Hematopoietic multipotent progenitor cell treated with erythropoietin and hydrocortisone succinate and interleukin-3 and kit ligand, for 4 days (in vitro differentiated cells): ENCODE data around the gene SEC61A2.
A peak's percentile ranks its signal among the peaks of the same experiment; 100 is the strongest.

Experiments used
- DNase-seq: peaks from one replicate; pipeline ENCODE4 v3.0.0-alpha.2; 2015

The SEC61A2 gene

GRCh38 chr10:12200850-12201249 lies 71.4 kb downstream of the SEC61A2 start:
- no peak for DNase-seq

GRCh38 chr10:12201543-12201942 lies 72.1 kb downstream of the SEC61A2 start:
- no peak for DNase-seq

GRCh38 chr10:12202226-12202625 lies 72.7 kb downstream of the SEC61A2 start:
- DNase-seq = no peak

- DNase-seq = no peak
Observed at GRCh38 chr10:12205082-12205481, 75.6 kb downstream of the SEC61A2 start.

GRCh38 chr10:12207114-12207513 lies 77.6 kb downstream of the SEC61A2 start:
- no peak for DNase-seq

GRCh38 chr10:12208460-12208859 lies 79.0 kb downstream of the SEC61A2 start:
- DNase-seq = peak; percentile 73

- no peak for DNase-seq
Observed at GRCh38 chr10:12212454-12212853, 83.0 kb downstream of the SEC61A2 start.

GRCh38 chr10:12213621-12214020 lies 84.1 kb downstream of the SEC61A2 start:
- DNase-seq = no peak

GRCh38 chr10:12214093-12214492 lies 84.6 kb downstream of the SEC61A2 start:
- no peak for DNase-seq

- peak; percentile 88 for DNase-seq
Observed at GRCh38 chr10:12214763-12215218, 85.3 kb downstream of the SEC61A2 start.
